HCT116 (cell line): ENCODE results near the gene RBM43. TPM values are rescaled to one million over a fixed set of nuclear protein-coding genes. Genes with fewer than 3 reads are reported as not detected.

Experiments used
- ATAC-seq: fragments of 200-7000 bp; cut with Tn5 transposase; 2 replicates; pipeline ENCODE4 v1.9.1; 2020; ENCODE audit warnings: mild to moderate bottlenecking, moderate library complexity
- BruUV-seq: library from RNA; stranded (reverse); fragments of 400-500 nt; replicated peaks from 2 replicates; lab custom pipeline; 2021; lab: Mats Ljungman, UMichigan
- CTCF ChIA-PET: fragments of 300-600 bp; sonication (Branson Sonifier 250); formaldehyde crosslinking; loops from one replicate; lab custom pipeline; 2021; ENCODE audit warnings: antibody characterized with exemption; lab: Charles Lee
- POLR2A ChIA-PET: fragments of 300-600, 350-600 bp; sonication (Branson Sonifier 250); formaldehyde crosslinking; loops from one replicate; lab custom pipeline; 2021; ENCODE audit warnings: antibody characterized with exemption; lab: Charles Lee
- RAD21 ChIA-PET, 2 experiments: fragments of 300-600 bp; sonication (Branson Sonifier 250); formaldehyde crosslinking; loops; one replicate each; lab custom pipeline; 2023; ENCODE audit warnings: low total read pairs in 2 of 2; ENCODE audit not compliant: uncharacterized antibody in 2 of 2, unreplicated experiment in 2 of 2, low non-redundant PET in 1 of 2; lab: Charles Lee
- DNase-seq: peaks from one replicate; pipeline ENCODE4 v3.0.0-alpha.2; 2010; ENCODE audit warnings: low read depth, low spot score
- H2AFZ ChIP-seq: fragments of 200-600 bp; shearing (Covaris generic), sonication (generic); 2 replicates; pipeline ENCODE4 v1.6.1; 2017; ENCODE audit warnings: low read depth, mixed run types, mixed read lengths, antibody characterized with exemption, low read length; ENCODE audit not compliant: poor library complexity, severe bottlenecking
- H3K27ac ChIP-seq: 2 replicates; pipeline ENCODE4 v1.5.1; 2012; ENCODE audit warnings: low read depth, low read length
- H3K27me3 ChIP-seq: fragments of 200-600 bp; sonication (generic); 2 replicates; pipeline ENCODE4 v1.6.1; 2016; ENCODE audit warnings: mixed run types, low read length, mixed read lengths; ENCODE audit not compliant: insufficient read depth
- H3K36me3 ChIP-seq, 2 experiments: fragments of 200-500 bp in 1 of 2; fragments of 200-600 bp in 1 of 2; sonication (Bioruptor generic) in 1 of 2; sonication (generic) in 1 of 2; 2 replicates each; pipeline versions ENCODE4 v1.5.1 to v1.6.1; 2014 to 2016; ENCODE audit warnings: low read length in 2 of 2, inconsistent platforms in 1 of 2, mixed read lengths in 1 of 2, mixed run types in 1 of 2; ENCODE audit not compliant: insufficient read depth in 2 of 2, control insufficient read depth in 1 of 2
- H3K4me1 ChIP-seq, 2 experiments: fragments of 200-600 bp in 1 of 2; sonication (generic) in 1 of 2; 2 replicates each; pipeline versions ENCODE4 v1.5.1 to v1.6.1; 2012 to 2017; ENCODE audit warnings: low read length in 2 of 2, inconsistent platforms in 1 of 2, mild to moderate bottlenecking in 1 of 2, mixed read lengths in 1 of 2, mixed run types in 1 of 2, moderate library complexity in 1 of 2; ENCODE audit not compliant: insufficient read depth in 2 of 2, control insufficient read depth in 1 of 2
- H3K4me2 ChIP-seq: fragments of 200-600 bp; sonication (generic); 2 replicates; pipeline ENCODE4 v1.6.1; 2017; ENCODE audit warnings: mixed run types, low read length, mixed read lengths
- H3K4me3 ChIP-seq, 2 experiments: fragments of 200-600 bp in 1 of 2; sonication (generic) in 1 of 2; replicated peaks in 1 of 2; 2 replicates each; pipeline ENCODE4 v1.5.1; 2011 to 2016; ENCODE audit warnings: low read length in 2 of 2, control low read depth in 1 of 2, low read depth in 1 of 2, mild to moderate bottlenecking in 1 of 2, mixed read lengths in 1 of 2, mixed run types in 1 of 2
- H3K79me2 ChIP-seq: fragments of 200-600 bp; sonication (generic); 2 replicates; pipeline ENCODE4 v1.6.1; 2017; ENCODE audit warnings: mild to moderate bottlenecking, mixed run types, low read length, moderate library complexity, mixed read lengths; ENCODE audit not compliant: insufficient read depth
- H3K9ac ChIP-seq: fragments of 200-600 bp; sonication (generic); 2 replicates; pipeline ENCODE4 v1.6.1; 2016; ENCODE audit warnings: low read length, mixed read lengths
- H3K9me2 ChIP-seq: fragments of 200-600 bp; sonication (generic), shearing (Covaris generic); 2 replicates; pipeline ENCODE4 v1.6.1; 2017; ENCODE audit warnings: mixed run types, mild to moderate bottlenecking, moderate library complexity; ENCODE audit not compliant: insufficient read depth
- H3K9me3 ChIP-seq, 2 experiments: fragments of 200-500 bp in 1 of 2; fragments of 200-600 bp in 1 of 2; sonication (Bioruptor generic) in 1 of 2; sonication (generic) in 1 of 2; 2 replicates each; pipeline ENCODE4 v1.6.1; 2014 to 2017; ENCODE audit warnings: low read length in 2 of 2, mixed read lengths in 2 of 2, inconsistent platforms in 1 of 2, low read depth in 1 of 2, mild to moderate bottlenecking in 1 of 2, mixed run types in 1 of 2, moderate library complexity in 1 of 2; ENCODE audit not compliant: control insufficient read depth in 1 of 2, insufficient read depth in 1 of 2
- H4K20me1 ChIP-seq: fragments of 200-600 bp; sonication (generic), shearing (Covaris generic); 2 replicates; pipeline ENCODE4 v1.6.1; 2017; ENCODE audit warnings: mixed run types, mild to moderate bottlenecking, moderate library complexity; ENCODE audit not compliant: insufficient read depth
- CEBPB ChIP-seq: IDR thresholded peaks from 2 replicates; pipeline ENCODE4 v1.6.1; 2012; ENCODE audit warnings: low read depth
- EZH2 ChIP-seq: fragments of 200-600 bp; sonication (generic); IDR thresholded peaks from 2 replicates; pipeline ENCODE4 v1.6.1; 2017; ENCODE audit warnings: antibody characterized with exemption, mixed run types
- SIN3A ChIP-seq: IDR thresholded peaks from 2 replicates; pipeline ENCODE4 v1.6.1; 2012; ENCODE audit warnings: low read depth
- intact Hi-C: fragments of 100-400 bp; cut with micrococcal nuclease; formaldehyde crosslinking; loops from 2 replicates; pipeline ENCODE4 v1.10.0; 2022
- total RNA-seq: library from RNA; stranded (reverse); gene quantifications from one replicate; pipeline ENCODE4 v1.2.1, GENCODE V29; 2021; ENCODE audit not compliant: unreplicated experiment

The RBM43 gene
- total RNA-seq, 1 experiment from 2014 or later, result 3.3 TPM

DNA sequence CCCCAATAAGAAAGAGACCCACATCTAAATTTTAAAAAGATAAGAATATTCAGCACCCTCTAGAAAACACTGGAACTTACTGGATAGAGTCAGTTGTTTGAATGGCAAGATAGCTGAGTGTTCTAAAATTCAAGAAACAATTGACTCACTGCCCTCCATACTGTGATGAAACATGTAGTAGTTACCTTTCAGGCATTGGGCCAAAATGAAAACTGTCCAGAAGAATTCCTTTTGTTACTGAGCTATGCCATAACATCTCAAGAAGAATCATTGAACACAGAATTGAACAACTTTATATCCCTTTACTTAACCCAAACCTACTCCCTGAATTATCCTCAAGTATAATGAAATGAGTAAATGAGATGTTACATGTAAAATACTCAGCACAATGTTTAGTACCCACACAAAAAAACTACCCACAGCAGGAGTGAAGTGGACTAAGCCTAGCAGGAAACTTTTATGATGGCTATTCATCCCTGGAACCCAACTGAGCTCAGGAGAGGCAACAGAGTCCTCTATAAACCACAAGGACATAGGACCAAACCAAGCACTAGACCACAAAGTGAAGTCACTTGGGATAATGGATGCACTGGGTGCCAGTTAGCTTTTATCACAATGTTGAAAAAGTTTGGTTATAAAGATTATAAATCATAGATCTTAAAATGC is 32.7 kb downstream of the RBM43 start:
- RAD21 ChIA-PET, result no interaction called here
- CTCF ChIA-PET, result interaction anchor here (1.3 kb wide), 1 partner anchor 10 kb away, joined by 8 read pairs; no protein-coding TSS in a partner anchor
- Histone ChIP-seq H3K27me3 (no peaks in the 10 kb centered on the region), H3K4me2 (no peak overlapping the region), H3K9me2 (no peaks in the 10 kb centered on the region; the same call in 1 of the 2 replicates), H3K4me3 (no peak overlapping the region), H4K20me1 (no peaks in the 10 kb centered on the region), H3K79me2 (no peaks in the 10 kb centered on the region), H3K36me3 (no peaks in the 10 kb centered on the region), H3K9me3 (no peaks in the 10 kb centered on the region), H3K27ac (no peak overlapping the region), H2AFZ (no peak overlapping the region), H3K9ac (no peak overlapping the region), H3K4me1 (no peaks in the 10 kb centered on the region)
- intact Hi-C loops, result no loop called here
- TF ChIP-seq EZH2, result no peak
- TF ChIP-seq SIN3A, result no peak
- POLR2A ChIA-PET, result no interaction called here
- ATAC-seq, result no peak
- no TSS peak for BruUV-seq
- DNase-seq, result no peak

DNA sequence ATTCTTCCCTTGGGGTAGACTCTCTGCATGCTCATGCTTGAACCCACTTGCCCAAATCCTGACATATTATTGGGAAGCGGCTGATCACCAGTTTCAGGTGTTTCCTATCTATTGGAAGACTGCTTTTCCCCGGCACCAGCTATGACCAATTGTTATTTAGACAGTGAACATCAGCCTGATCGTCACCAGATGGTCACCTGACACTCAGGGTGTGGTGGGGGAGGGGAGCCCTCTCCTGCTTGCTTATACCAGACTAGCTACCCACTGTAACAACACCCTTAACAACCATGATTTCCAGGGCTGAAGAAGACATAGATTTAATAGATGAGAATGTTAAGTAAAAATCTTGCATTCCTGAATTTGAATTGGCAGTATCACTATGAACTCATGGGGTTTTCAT is 44.3 kb downstream of the RBM43 start:
- no peak overlapping the region for H3K9ac ChIP-seq
- CTCF ChIA-PET, result no interaction called here
- no peak overlapping the region for H3K27ac ChIP-seq
- H3K9me2 ChIP-seq, result no peaks in the 10 kb centered on the region
- H3K79me2 ChIP-seq, result no peaks in the 10 kb centered on the region
- POLR2A ChIA-PET, result no interaction called here
- intact Hi-C loops, result no loop called here
- RAD21 ChIA-PET, result no interaction called here
- no TSS peak for BruUV-seq
- H4K20me1 ChIP-seq, result no peaks in the 10 kb centered on the region
- no peaks in the 10 kb centered on the region for H3K36me3 ChIP-seq
- ATAC-seq (no peak), DNase-seq (no peak)
- H3K27me3 ChIP-seq, result no peaks in the 10 kb centered on the region
- no peak overlapping the region for H3K4me3 ChIP-seq
- H3K4me1 ChIP-seq, result no peaks in the 10 kb centered on the region
- no peak for TF ChIP-seq CEBPB
- H3K4me2 ChIP-seq, result no peak overlapping the region
- no peak overlapping the region for H2AFZ ChIP-seq
- no peaks in the 10 kb centered on the region for H3K9me3 ChIP-seq
